A204.1 (cell line): ENCODE data around the gene RAMP1.
"Not testable (repeated sequence)": the region's sequence is repeated elsewhere in the genome, so short reads cannot be mapped to it uniquely, and the experiment has no call there.

ENCODE experiments used
- FAIRE-seq: peaks from 2 replicates; lab custom pipeline; 2012; peaks lifted over from hg19 to GRCh38; lab: Jason Lieb, UNC

The RAMP1 gene

GRCh38 chr2:237863689-237864443 lies 4.4 kb downstream of the RAMP1 start:
- FAIRE-seq = no peak

GRCh38 chr2:237864444-237864931 lies 5.1 kb downstream of the RAMP1 start:
- no peak for FAIRE-seq

GRCh38 chr2:237864940-237865622 lies 5.7 kb downstream of the RAMP1 start:
- no peak for FAIRE-seq

- FAIRE-seq = no peak
Measured at GRCh38 chr2:237865623-237866041, 6.2 kb downstream of the RAMP1 start.

GRCh38 chr2:237866101-237866621 lies 6.7 kb downstream of the RAMP1 start:
- FAIRE-seq = no peak

GRCh38 chr2:237867465-237867864 lies 8.0 kb downstream of the RAMP1 start:
- no peak for FAIRE-seq

- FAIRE-seq = not testable (repeated sequence)
Measured at GRCh38 chr2:237868074-237868473, 8.7 kb downstream of the RAMP1 start.

GRCh38 chr2:237868631-237869342 lies 9.4 kb downstream of the RAMP1 start:
- no peak for FAIRE-seq

GRCh38 chr2:237869343-237870102 lies 10.1 kb downstream of the RAMP1 start:
- no peak for FAIRE-seq

GRCh38 chr2:237870126-237870525 lies 10.7 kb downstream of the RAMP1 start:
- FAIRE-seq = no peak

GRCh38 chr2:237870754-237871651 lies 11.6 kb downstream of the RAMP1 start:
- no peak for FAIRE-seq

GRCh38 chr2:237872178-237872887 lies 12.9 kb downstream of the RAMP1 start:
- no peak for FAIRE-seq

- FAIRE-seq = no peak
Measured at GRCh38 chr2:237873421-237873831, 14.0 kb downstream of the RAMP1 start.

GRCh38 chr2:237873897-237874551 lies 14.6 kb downstream of the RAMP1 start:
- no peak for FAIRE-seq

- FAIRE-seq = no peak
Measured at GRCh38 chr2:237874585-237875161, 15.2 kb downstream of the RAMP1 start.

- no peak for FAIRE-seq
Measured at GRCh38 chr2:237875256-237876060, 16.0 kb downstream of the RAMP1 start.

- FAIRE-seq = no peak
Measured at GRCh38 chr2:237876061-237876526, 16.7 kb downstream of the RAMP1 start.

- FAIRE-seq = no peak
Measured at GRCh38 chr2:237876532-237876931, 17.1 kb downstream of the RAMP1 start.
